ENCODE data around the gene PRG3. TPM values are rescaled to one million over a fixed set of nuclear protein-coding genes. Genes with fewer than 3 reads are reported as not detected.

PRG3 gene
- total RNA-seq, 1 donor from 2014 or later: not detected

DNA sequence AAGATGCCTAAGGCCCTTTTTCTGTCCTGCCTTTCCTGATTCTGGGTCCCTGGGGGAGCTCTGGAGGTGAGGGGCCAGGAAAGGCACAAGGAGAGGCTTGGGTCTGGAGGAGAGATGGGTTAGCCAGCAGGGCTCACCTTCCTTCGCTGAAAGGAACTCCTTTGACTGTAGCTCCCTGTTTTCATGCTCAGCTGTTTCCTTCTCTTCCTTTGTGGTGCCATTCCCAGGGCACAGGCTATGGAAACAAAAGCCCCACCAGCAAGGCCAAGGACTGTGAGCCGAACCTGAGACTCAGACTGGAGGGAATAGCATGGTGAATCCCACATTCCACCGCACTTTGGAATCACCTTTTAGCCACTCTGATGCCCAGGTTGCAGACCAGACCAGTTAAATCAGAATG lies 35.5 kb upstream of the PRG3 start:
- H3K36me3 Mint-ChIP-seq (ENCODE audit: insufficient read depth): peaks cover 22% of the 10 kb centered on the region
- H3K9me3 Mint-ChIP-seq (ENCODE audit: low read depth): no peaks in the 10 kb centered on the region
- no peak overlapping the region for H3K27ac Mint-ChIP-seq
- no peaks in the 10 kb centered on the region for H3K4me1 Mint-ChIP-seq (ENCODE audit: low read depth)
- H3K27me3 Mint-ChIP-seq: no peaks in the 10 kb centered on the region
- no peak overlapping the region for H3K4me3 Mint-ChIP-seq (ENCODE audit: low read depth)
- TF ChIP-seq CTCF (IDR thresholded peaks at IDR 0.05; ENCODE audit: unreplicated experiment): no peak
- DNase-seq (ENCODE audit: low spot score, unreplicated experiment): no peak

DNA sequence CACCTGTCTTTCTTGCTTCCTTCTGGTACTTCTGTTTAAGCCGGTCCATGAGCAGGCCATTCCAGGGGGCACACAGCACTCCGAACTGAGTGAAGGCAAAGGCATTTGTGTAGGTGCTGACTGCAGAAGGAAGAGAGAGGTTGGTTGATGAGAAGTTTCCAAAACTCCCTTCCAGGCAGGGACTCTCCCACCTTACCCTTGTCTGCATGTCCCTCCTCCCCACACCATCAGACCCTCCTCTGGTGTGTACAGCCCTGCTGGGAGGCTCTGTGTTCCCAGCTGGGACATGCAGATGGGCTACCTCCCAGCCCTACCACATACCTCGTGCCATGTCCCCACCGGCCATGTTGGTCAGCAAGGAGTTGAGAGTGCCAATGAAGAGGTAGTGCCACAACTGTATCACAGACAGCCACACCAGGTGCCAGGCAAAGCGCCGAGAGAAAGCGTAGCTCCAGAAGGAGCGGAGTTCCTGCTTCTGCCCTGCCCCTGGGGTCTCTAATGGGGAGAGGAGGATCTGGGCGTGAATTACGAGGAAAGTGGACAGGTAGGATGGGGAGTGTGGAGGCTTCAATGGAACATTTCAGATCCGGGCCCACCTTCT lies 33.8 kb upstream of the PRG3 start:
- no peaks in the 10 kb centered on the region for H3K27me3 Mint-ChIP-seq
- H3K4me3 Mint-ChIP-seq (ENCODE audit: low read depth): no peak overlapping the region
- no peaks in the 10 kb centered on the region for H3K4me1 Mint-ChIP-seq (ENCODE audit: low read depth)
- no peak overlapping the region for H3K27ac Mint-ChIP-seq
- peaks cover 27% of the 10 kb centered on the region for H3K36me3 Mint-ChIP-seq (ENCODE audit: insufficient read depth)
- TF ChIP-seq CTCF (IDR thresholded peaks at IDR 0.05; ENCODE audit: unreplicated experiment): no peak
- no peaks in the 10 kb centered on the region for H3K9me3 Mint-ChIP-seq (ENCODE audit: low read depth)
- no peak for DNase-seq (ENCODE audit: low spot score, unreplicated experiment)

GRCh38 chr11:57413681-57414080 lies 32.7 kb upstream of the PRG3 start:
- no peak for TF ChIP-seq CTCF (IDR thresholded peaks at IDR 0.05; ENCODE audit: unreplicated experiment)
- H3K27ac Mint-ChIP-seq: no peak overlapping the region
- H3K4me3 Mint-ChIP-seq (ENCODE audit: low read depth): no peak overlapping the region
- DNase-seq (ENCODE audit: low spot score, unreplicated experiment): no peak
- H3K36me3 Mint-ChIP-seq (ENCODE audit: insufficient read depth): peaks cover 24% of the 10 kb centered on the region
- no peaks in the 10 kb centered on the region for H3K4me1 Mint-ChIP-seq (ENCODE audit: low read depth)
- no peaks in the 10 kb centered on the region for H3K27me3 Mint-ChIP-seq
- no peaks in the 10 kb centered on the region for H3K9me3 Mint-ChIP-seq (ENCODE audit: low read depth)

- no peak overlapping the region for H3K27ac Mint-ChIP-seq
- no peaks in the 10 kb centered on the region for H3K9me3 Mint-ChIP-seq (ENCODE audit: low read depth)
- H3K4me1 Mint-ChIP-seq (ENCODE audit: low read depth): no peaks in the 10 kb centered on the region
- H3K4me3 Mint-ChIP-seq (ENCODE audit: low read depth): no peak overlapping the region
- H3K36me3 Mint-ChIP-seq (ENCODE audit: insufficient read depth): peaks cover 15% of the 10 kb centered on the region
- DNase-seq (ENCODE audit: low spot score, unreplicated experiment): no peak
- H3K27me3 Mint-ChIP-seq: no peaks in the 10 kb centered on the region
- TF ChIP-seq CTCF (IDR thresholded peaks at IDR 0.05; ENCODE audit: unreplicated experiment): no peak
Measured at GRCh38 chr11:57410287-57410686, 29.3 kb upstream of the PRG3 start.

DNA sequence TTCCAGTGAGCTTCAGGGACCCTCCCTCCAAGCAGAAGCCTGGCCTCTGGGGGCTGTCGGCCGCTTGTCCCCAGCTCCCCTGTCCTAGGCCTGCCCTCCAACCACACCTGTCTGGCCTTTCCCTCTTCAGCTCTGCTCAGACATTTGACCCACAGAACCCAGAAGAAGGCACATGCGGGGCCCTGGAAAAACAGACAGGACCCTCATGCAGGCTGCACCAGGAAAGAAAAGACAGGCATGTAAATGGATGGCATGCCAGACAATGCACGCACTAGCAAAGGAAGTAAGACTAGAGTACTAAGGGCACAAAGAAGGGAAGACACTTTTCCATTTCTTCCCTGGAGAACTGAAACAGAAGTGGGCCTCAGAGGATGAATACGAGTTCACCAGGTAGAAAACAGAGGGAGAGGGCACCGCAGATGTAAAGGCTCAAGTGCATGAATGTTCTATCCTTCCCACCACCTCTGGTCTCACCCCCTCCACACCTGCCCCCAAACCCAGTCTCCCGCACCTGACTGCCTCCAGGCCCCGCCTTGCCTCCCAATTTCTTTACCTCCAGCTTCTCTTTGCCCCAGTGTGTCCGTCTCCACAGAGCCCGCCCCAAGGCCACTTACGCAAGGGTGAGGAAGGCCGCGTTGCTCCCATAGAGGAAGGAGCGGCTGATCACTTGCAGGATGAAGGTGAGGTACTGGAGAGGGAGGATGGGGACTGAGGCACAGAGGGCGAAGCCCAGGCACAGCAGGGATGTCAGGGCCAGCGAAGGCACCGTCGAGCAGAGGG lies 28.6 kb upstream of the PRG3 start:
- Mint-ChIP-seq H3K36me3 (ENCODE audit: insufficient read depth) (peaks cover 11% of the 10 kb centered on the region), H3K27me3 (no peaks in the 10 kb centered on the region), H3K27ac (no peak overlapping the region), H3K4me3 (ENCODE audit: low read depth) (no peak overlapping the region), H3K4me1 (ENCODE audit: low read depth) (no peaks in the 10 kb centered on the region), H3K9me3 (ENCODE audit: low read depth) (no peaks in the 10 kb centered on the region)
- no peak for DNase-seq (ENCODE audit: low spot score, unreplicated experiment)
- TF ChIP-seq CTCF (IDR thresholded peaks at IDR 0.05; ENCODE audit: unreplicated experiment): no peak
